HG02870 (cell line): ENCODE measurements around the gene NLRC3.

Experiments
- ATAC-seq: cut with Tn5 transposase; IDR thresholded peaks from one replicate; pipeline ENCODE4 v1.9.1; 2021; ENCODE audit warnings: mild to moderate bottlenecking, moderate library complexity; ENCODE audit not compliant: unreplicated experiment

NLRC3 gene

DNA sequence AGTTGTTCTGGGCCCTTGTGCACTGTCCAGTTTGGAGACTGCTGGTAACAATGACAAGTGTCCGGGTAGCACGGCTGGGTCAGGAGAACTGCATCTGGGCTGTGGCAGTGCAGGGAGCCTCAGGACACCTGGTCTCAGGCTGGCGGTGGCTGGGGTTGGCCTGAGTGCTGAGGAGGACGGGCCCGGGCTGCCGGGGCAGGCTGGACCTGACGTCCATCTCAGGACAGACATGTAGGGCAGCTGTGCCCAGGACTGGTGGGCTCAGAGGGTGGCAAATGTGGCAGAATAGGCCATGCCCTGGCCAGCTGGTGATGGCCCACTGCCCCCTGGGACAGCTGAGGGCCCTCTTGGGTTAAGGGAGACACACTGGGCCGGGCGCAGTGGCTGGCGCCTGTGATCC, 4.2 kb upstream of the NLRC3 start:
- ATAC-seq = no peak

DNA sequence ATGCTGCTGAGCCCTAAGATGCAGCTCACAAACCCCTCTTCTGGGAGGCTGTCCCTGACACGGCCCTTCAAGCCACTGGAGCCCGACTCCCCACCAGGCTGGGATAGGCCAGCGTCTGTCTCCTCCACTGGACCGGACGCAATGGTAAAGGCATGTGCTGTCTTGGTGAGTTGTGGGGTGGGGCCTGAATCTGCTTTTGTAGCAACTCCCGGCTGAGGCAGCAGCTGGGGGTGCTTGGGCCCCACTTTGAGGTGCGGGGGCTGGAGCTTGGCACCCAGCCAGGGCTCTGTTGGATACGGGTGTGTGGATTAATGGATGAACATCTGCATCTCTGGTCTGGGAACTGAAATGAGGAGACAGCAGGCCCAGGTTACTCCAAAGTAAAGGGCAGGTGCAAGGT, 3.5 kb upstream of the NLRC3 start:
- ATAC-seq = no peak

- ATAC-seq = no peak
These were observed 3.0 kb upstream of the NLRC3 start for GRCh38 chr16:3580251-3580651.

- ATAC-seq = no peak
These were observed 2.6 kb upstream of the NLRC3 start for GRCh38 chr16:3579776-3580175.

- no peak for ATAC-seq
These were observed 1.7 kb upstream of the NLRC3 start for GRCh38 chr16:3578610-3579551.

- ATAC-seq = no peak
These were observed 918 bp upstream of the NLRC3 start for GRCh38 chr16:3578121-3578520.

- no peak for ATAC-seq
These were observed 992 bp downstream of the NLRC3 start for GRCh38 chr16:3576211-3576610.

- no peak for ATAC-seq
These were observed 1.7 kb downstream of the NLRC3 start for GRCh38 chr16:3575491-3575890.

DNA sequence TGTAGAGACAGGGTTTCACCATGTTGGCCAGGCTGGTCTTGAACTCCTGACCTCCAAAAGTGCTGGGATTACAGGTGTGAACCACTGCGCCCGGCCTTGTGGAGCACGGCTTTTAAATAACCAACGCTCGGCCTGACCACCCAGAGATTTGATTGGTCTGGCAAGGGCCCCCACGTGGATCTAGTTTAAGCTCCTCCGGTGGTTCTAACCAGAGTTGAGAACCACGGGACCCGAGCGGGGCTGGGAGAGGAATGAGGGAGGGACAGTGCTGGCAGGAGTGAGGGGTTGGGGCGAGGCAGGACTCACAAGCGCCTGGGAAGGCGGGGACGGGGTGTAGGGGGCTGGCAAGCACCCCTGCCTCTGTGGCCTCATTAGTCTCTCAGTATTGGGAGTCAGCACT, 3.0 kb downstream of the NLRC3 start:
- ATAC-seq = no peak

DNA sequence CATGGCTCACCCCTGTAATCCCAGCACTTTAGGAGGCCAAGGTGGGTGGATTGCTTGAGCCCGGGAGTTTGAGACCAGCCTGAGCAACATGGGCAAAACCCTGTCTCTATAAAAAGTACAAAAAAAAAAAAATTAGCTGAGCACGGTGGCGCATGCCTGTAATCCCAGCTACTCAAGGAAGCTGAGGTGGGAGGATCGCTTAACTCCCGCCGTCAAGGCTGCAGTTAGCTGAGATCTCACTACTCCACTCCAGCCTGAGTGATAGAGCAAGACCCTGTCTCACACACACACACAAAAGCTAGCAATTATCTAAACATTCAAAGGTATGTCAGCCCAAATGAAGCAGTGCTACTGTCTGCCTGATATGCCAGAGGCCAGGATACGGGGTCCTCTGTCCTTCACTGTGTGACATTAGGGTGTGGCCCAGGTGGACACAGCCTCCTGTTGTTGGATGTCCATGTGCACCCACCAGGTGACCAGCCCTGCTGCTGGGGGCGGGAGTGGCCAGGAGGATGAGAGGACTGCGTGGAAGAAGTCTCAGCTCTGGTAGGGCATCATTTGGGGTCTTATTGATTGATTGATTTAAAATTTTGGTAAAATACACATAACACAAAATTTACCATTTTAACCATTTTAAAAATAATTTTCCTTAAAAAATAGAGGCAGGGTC, 3.9 kb downstream of the NLRC3 start:
- no peak for ATAC-seq

DNA sequence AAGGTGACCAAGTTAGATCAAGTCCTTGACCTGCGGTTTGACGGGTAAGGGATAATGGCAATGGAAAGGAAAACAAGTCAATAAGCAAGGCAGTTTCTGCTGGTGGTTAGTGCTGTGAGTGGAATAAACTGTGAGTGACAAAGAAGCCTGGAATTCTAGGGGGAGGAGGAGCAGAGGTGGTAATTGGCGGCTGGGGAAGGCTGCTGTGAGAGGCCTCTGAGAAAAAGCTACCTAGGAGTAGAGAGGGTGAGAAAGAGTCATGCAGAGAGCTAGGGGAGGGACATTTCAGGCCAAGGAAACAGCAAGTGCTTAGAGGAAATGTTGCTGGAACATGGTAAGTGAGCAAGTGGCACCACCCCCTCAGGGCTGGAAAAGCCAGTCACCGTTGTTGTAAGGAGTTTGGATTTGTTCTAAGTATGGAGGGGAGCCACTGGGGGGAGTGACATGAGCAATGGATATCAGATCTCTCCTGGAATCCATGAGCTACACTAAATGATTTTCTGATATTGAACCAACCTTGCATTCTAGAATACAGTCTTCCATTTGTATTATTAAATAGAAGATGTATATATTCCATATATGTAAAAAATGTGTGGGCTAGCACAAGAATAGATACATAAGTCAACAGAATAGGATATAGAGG, 6.7 kb downstream of the NLRC3 start:
- ATAC-seq = no peak

GRCh38 chr16:3569851-3570250, 7.4 kb downstream of the NLRC3 start:
- no peak for ATAC-seq

DNA sequence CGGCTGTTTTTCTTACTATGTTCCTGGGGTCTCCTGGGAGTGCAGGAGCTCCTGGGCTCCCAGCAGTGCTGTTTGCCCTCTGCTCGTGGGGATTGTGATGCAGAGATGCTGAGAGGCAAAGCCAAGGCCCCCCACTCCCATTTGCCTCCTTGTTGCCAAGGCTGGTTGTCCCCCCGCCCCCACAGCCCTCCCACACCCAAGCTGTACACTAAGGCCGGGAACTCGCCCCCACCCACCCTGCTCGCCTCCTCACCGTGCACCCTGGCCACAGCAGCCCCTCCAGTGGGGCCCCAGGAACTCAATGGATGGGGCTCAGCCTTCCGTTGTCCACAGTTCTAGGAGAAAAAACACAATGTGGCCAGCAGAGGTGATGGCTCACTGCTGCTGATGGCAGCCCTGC, 10.2 kb downstream of the NLRC3 start:
- no peak for ATAC-seq

DNA sequence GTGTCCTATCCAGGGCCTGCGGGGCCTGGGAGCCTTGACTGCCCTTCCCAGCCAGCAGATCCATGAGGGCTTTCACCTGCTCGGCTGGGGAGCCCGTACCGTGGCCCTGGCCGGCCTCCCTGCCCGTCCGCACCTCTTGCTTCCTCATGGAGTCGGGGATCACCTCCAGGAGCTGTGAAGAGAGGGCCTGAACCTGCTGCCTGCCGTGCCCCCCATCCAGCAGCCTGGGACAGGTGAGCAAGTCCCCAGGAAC, 12.4 kb downstream of the NLRC3 start:
- no peak for ATAC-seq

GRCh38 chr16:3564130-3564888, 12.9 kb downstream of the NLRC3 start:
- ATAC-seq = no peak

DNA sequence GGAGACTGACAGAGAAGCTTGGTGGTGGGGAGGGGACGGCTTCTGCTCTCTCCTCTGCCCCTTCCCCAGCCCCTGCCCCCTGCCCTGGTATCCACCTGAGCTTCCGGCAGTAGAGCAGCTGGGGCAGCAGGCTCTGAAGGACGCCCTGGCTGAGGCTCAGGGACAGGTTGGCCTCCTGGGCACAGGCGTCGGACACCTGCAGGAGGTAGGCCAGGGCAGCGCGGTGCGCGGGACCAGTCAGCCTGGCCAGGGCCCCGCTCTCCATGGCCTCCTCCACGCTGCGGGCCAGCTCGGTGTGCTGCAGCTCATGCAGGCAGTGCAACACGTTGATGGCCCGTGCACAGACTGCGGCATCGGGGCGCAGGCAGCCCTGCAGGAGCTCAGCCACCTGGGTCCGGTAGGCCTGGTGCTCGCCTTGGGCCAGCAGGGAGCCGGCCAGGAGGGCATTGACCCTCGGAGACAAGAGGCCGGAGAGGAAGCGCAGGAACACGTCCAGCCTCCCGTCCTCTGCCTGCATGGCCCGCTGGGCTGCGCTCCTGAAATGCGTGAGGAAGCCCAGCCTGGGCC, 14.2 kb downstream of the NLRC3 start:
- no peak for ATAC-seq

DNA sequence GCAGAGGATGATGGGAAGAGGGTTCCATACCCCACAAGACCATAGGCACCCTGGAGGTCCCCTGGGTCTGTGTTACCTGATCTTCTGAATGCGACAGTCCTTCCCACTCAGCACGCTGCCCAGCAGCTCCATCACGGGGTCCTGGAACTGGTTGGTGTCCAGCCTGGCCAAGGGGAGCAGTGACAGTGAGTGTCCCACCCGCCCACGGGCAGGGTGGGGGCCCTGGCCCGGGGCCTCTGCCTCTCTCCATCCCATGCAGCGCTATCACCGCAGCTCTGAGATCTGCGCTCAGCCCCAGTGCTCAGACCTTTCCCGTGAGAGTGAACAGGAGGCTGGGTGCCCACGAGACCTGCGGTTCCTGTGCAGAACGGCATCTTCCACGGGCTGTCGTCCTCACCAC, 15.6 kb downstream of the NLRC3 start:
- ATAC-seq = no peak

DNA sequence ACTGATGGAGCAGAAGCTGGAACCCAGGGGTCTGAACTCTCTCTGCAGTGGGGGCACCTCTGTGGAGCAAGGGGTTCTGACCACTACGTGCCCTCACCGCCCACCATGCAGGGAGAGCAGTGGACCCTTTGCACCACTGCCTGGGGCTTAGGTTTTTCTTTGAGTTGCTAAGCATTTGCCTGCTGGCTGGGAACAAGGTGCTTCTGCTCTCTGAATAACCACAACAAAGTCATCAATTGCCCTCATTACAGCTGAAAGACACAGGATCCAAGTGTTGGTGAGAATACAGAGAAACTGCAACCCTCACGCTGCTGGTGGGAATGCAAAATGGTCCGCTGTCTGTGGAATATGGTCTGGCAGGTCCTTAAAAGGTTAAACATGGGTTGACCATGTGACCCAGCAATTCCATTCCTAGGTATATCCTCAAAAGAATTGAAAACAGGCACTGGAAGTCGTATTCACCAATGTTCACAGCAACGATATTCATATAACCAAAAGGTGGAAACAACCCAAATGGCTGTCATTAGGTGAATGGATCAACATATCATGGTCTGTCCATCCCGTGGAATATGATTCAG, 22.8 kb downstream of the NLRC3 start:
- ATAC-seq = no peak

- no peak for ATAC-seq
These were observed 23.9 kb downstream of the NLRC3 start for GRCh38 chr16:3553138-3553923.
